ENCODE measurements around the gene DDC.
"Not testable (repeated sequence)": the region's sequence is repeated elsewhere in the genome, so short reads cannot be mapped to it uniquely, and the experiment has no call there.

The DDC gene

DNA sequence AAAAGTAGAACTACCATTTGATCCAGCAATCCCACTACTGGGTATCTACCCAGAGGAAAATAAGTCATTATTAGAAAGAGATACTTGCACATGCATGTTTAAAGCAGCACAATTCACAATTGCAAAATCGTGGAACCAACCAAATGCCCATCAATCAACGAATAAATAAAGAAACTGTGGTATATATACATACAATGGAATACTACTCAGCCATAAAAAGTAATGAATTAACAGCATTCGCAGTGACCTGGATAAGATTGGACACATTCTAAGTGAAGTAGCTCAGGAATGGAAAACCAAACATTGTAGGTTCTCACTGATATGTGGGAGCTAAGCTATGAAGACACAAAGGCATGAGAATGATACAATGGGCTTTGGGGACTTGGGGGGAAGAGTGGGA is 45.9 kb downstream of the DDC start:
- DNase-seq (ENCODE audit: low spot score) = not testable (repeated sequence)

DNA sequence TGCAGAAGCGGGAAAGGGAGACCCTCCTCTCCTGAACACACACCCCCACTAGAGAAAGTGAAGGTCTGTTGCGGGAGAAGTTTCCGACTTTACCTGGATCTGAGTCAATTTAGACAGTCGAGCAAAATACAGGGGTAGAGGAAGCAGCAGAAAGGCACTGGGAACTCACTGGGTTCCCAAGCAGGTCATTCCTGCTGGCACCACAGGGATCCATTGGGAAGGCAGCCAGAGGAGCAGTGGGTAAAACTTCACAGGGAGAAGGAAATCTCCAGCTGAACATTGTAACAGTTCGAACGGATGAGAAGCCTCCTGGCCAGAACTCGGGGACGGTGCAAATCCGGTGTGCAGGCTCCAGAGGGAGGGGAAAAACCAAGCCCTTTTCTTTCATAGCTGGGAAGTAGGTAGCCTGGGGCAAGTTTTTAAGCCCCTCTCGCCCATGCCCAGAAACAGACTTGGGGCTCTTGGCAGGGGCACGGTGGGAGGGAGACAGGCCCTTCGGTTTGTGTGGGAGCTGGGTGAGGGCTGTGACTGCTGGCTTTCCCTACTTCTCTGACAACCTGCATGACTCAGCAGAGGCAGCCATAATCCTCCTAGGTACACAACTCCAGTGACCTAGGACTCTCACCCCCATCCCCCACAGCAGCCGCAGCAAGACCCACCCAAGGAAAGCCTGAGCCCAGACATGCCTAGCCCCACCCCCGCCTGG is 51.9 kb downstream of the DDC start:
- DNase-seq (ENCODE audit: low spot score) = no peak

DNA sequence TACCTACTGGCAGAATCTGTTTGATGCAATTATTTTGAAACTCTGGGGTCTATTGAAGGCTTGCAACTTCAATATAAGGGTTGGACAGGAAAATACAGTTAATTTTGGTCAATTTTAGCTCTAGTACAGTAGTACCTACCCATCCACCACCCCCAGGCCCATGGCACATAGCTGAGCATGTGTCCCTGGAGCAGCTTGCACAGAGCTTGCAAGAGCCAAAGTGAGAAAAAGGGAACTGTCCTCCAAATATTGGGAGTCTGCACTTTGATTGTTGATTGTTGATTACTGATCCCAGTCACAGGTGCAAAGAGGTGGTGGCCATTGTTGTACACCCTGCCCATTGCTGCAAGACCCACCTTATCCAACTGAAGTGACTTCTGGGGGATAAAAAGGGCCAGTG is 52.8 kb downstream of the DDC start:
- DNase-seq (ENCODE audit: low spot score) = no peak

DNA sequence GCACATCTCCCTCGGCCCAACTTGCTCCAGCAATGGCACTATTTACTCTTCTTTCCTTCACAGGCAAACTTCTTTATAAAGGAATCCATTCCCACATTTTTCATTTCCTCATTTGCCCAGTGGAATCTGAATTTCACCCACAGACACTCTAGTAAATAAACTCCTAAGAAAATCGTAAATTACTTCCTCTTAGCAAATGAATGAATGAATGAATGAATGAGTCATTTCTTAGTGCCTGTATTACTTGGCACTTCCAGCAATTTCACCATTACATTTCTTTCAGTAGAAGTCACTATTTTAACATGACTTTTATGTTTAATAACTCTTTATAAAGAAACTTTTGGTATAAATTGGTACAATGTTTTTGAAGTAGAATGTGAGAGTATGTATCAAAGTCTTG is 55.7 kb downstream of the DDC start:
- no peak for DNase-seq (ENCODE audit: low spot score)

DNA sequence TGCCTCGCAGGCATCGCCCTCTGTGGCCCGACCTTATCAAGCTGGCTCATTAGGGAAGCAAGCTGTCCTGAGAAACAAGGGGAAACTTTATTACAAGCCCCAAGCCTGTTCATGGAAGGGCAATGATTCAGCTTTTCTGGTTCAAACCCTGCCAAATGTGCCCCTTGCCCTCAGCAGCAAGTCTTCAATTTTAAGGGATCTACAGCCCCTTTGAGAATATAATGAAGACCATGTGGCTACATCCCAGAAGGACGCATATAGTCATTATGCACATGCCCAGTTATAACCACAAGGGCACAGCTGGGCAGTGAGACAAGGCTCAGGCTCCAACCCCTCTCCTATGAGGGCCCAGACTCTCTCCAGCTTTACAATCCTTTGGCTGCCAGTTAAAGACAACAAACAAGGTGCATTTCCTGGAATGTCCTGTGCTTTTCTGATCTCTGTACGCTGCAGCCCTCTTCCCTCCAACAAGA is 56.7 kb downstream of the DDC start:
- DNase-seq (ENCODE audit: low spot score) = no peak

DNA sequence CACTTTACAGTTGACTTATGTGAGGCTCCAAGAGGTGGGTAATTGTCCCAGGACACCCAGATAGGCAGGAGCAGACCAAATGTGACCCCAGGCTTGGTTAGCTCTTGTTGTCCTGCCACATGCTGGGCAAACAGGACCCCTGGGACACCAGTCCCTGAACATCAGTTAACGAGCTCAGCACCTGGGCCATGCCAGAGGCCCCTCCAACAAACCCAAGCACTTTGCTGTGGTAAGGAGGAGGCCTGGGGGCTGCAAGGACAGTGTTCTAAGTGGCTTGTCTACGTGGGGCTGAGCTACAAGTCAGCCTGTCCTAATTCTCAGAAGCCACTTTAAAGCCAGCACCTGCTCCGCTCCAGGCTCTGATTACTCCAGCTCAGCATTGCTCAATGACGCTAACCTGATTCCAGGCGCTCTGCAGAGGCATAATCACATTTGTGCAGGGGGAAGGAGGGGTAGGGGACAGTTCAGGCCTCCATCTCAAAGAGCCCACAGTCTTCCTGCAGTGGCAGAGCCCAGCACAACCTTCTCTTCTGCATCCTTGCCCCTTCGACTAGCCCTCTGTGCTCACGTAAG is 57.2 kb downstream of the DDC start:
- DNase-seq (ENCODE audit: low spot score) = no peak

DNA sequence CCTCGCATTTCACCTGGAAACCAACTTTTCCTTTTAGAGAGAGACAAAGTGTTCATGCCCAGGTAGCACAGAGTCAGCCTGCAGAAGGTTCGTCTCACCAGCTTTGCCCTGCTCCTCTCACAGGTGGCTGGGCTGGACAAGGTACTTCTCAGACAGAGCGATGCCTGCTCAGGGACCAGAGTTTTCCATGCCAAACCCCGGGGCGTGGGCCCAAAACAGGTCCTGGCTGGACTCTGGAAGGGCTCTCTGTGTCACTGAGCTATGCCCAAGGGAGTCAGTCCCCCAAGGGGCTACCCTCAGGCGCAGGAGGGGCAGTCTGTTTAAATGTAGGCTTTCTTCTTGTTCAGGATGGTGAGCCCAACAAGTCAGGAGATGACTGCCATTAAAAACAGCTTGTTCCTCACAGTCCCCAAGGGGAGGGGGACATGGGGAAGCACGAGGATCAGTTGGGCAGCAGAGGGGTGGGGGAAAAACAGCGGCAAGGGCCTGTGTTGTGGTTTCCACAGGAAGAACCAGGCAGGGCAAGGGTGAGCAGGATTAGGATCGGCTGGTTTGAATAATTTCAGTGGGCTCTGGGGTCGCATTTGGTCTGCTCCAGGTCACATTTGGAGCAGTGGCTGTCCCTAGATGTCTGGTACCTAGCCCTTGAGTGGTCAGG is 59.5 kb downstream of the DDC start:
- DNase-seq (ENCODE audit: low spot score) = no peak

DNA sequence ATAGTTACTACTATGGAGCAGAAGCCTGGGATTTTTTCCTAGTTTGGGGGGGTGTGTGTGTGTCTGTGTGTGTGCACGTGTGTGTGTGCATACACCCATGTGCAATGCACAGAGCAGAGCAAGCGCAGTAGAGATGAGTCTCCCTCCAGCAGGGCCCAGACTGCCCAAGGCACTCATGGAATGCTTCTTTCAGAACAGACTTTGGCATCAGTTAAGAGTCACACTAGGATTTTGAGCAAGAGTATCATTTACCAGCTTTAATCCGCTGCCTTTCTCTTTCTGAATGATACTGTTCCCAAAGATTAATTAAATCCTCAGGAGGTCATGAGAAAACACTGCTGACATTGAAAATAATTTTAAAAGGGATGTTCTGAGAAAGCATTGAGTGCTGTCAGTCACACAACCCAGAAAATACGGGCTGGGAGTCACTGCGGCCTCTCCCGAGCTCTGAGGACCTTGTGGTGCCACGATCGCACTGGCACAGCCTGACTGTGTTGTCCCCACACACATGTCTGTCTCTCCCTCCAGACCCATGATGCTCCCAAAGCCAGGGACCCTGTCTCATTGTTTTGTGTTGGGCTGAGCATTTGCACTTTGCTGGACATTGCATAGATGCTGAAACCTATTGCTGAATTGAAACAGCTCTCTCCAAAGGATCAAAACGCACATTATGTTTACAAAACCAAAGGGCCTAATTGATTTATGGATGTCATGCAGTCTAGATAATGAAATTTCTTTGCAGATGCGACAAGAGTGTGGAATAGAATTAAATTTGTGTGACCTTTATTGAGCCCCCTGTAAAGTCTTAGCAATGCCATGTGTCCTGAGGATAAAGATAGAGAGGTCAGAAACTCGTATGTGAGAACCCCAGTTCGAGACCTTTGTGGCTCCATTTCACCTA is 60.3 kb downstream of the DDC start:
- DNase-seq (ENCODE audit: low spot score) = no peak

DNA sequence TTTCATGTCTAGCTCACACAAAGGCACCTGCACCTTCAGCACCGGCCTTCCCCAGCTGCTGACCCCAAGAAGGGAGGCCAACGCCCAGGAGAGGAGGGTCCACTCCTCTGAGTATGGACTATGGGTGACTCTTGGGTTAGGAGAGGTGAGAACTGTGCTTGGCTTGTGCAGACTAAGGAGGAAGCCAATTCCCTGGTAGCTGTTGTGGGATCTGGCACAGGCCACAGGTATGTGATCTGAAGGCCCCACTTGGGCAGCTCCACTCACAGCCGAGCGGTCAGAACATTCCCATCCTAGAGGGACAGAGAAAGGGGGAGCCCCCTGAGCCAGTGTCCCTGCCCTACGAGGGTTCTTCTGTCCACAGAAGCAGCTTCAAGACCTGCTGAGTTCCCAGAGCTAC is 62.3 kb downstream of the DDC start:
- DNase-seq (ENCODE audit: low spot score) = no peak

DNA sequence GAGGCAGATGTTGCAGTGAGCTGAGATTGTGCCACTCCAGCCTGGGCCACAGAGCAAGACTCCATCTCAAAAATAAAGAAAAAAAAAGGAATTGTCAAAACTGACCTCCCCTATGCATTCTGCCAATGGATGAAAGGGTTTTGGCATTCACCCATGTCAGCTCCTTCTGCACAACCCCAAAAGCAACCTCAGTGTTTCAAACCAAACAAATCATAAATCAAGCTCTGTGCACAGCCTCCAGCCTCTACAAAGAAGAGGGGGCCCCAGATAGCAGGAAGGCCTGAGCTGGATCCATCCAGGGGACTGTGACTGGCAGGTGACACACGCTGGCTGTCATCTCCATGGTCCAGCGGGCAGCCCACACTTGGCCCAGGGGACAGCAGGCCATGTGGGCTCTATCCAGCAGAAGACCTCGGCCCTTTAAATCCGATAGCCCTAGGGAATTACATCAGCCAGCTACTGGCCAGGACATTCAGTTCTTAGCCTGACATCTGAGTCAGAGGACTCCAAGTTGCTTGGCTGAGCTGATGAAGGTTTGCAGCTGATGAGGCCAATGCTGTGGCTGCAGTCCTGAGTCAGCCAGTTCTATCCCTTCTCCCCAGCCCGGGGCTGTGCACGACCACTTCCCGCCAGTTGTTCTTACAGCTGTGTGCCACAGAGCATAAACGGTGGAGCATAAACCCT is 63.1 kb downstream of the DDC start:
- no peak for DNase-seq (ENCODE audit: low spot score)

DNA sequence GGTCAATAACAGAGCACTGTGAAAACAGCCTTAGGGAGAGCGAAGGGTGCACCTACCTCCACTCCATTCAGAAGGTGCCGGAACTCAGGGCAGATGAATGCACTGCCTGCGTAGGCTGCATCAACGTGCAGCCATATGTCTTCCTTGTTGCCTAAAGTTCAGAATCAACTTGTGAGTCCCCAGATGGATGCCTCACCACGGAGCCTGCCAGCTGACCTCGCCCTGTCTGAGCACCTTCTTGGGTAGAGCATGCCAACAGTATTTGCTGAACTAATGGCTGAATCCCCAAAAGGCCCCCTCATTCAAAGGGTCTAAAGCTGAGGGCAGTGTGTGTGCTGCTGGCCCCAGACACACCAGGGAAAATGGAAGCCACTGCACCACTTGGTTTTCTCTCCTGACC is 66.1 kb downstream of the DDC start:
- DNase-seq (ENCODE audit: low spot score) = no peak

DNA sequence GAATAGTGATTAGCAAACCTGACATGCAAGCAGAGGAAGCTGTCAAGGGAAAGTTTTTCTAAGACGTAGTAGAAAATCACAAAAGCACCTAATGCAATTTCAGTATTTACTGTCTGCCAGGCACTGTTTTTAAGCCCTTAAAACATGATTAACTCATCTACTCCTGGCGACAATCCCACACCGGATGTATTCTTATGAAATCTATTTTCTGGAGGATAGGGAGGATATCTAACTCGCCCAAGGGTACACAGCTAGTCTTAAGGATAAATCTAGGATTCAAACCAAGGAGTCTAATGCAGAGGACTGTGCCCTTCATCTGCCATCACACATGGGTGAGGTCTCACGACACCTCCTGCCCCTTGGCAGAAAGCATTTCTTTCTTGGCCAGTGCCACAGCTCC is 67.2 kb downstream of the DDC start:
- no peak for DNase-seq (ENCODE audit: low spot score)

DNA sequence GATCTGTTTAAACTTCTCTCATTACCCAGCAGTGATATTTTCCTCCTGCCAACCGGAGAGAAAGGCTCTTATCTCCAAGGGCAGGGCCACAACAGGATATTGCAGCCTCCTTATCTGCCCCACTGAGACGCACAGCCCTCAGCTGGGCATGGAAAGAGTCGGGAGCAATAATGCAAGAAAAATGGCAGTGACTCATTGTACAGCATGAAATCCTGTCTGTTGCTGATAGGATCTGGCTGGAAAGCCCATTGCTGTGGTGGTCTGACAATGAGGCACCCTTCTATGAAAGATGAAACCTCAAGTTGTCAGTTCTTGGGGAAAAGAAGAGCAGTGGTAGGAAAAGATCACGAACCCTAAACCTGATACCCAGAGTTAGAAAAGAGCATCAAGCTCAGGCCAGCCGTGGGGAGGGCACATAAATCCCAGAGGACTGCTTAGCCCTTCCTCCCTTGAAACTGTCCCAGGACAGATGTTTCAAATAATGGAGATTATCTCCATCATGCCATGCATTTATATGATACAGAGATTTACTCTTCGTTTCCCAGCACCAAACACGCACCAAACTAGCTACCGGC is 68.0 kb downstream of the DDC start:
- no peak for DNase-seq (ENCODE audit: low spot score)

DNA sequence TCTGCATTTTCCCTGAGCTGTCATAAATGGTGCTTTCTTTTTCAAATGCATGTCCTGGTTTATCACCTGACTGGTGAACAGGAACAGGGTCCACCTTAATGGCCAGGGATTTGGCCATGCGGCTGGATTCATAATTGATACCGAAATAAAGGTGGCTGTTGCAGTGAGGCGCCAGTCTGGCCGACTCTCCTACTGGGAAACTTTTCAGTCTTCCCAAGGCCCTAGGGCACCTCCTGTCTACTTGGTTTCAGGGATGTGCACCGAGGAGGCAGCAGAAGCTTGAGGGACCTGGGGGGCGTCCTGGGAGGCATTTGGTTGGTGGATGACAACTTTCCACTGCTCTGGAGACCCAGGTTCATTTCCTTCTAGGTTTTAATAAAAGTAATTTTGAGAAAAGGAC is 68.6 kb downstream of the DDC start:
- no peak for DNase-seq (ENCODE audit: low spot score)

DNA sequence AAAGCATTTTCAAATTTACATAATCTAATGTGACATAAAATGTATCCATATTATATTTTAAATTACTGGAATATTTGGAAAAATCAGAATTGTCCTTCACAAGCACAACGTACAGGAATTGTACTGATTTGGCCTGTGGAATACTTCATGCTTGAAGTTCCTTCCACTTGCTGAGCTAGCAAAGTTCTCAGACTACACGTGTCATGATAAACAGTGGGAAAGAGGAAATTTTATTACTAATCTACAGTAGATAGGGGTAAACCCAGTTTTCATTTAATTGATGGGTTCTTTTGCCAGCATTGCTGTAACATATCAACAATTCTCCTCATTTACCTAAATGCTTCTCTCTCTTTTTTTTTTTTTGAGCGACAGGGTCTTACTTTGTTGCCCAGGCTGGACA is 69.5 kb downstream of the DDC start:
- no peak for DNase-seq (ENCODE audit: low spot score)

DNA sequence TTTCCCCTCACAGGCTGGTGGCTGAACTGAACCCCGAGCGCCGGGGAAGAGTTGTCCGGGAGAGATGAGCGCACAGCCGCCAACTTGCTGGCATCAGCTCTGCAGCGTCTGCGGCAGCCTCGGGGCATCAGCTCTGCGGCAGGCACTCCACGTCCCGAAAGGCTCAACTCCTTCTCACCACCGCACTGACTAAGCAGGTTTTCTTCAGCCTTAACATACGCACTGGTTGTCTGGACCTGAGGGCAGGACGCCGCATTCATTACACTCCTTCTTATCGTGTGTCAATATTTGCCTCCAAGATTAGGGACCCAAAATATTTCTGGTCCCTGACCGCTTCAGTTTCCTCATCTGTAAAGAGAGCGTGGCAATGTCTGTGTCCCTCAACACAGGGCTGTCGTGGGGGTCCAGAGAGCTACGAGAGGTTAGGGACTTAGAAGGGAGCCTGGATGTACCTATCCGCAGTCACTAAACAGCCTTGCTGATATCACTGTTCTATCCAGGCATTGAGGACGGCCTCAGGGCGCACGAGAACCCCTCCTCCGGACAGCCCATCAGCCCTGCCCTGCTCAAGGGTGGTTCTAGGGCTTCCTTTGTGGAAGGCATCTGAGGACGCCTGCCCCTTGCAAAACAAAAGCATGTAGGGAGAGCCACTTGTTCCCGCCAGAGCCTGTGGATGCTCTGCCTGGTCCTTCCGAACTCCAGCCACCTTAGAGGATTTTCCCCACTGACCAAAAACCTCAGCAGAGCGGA is 72.3 kb downstream of the DDC start:
- DNase-seq (ENCODE audit: low spot score) = no peak

DNA sequence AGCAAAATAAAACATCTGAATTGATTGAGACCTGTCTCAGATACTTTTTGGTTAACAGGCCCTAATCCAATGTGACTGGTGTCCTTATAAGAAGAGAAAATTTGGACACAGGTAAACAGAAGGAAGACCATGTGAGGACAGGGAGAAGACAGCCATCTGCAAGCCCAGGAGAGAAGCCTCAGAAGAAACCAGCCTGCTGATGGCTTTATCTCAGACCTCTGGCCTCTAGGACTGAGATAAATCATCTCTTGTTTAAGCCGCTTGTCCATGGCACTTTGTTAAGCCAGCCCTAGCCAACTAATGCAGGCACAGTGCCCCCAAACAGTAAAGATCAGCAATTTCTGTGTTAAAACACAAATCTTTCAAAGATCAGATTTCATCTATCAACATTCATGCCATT is 73.3 kb downstream of the DDC start:
- DNase-seq (ENCODE audit: low spot score) = no peak

DNA sequence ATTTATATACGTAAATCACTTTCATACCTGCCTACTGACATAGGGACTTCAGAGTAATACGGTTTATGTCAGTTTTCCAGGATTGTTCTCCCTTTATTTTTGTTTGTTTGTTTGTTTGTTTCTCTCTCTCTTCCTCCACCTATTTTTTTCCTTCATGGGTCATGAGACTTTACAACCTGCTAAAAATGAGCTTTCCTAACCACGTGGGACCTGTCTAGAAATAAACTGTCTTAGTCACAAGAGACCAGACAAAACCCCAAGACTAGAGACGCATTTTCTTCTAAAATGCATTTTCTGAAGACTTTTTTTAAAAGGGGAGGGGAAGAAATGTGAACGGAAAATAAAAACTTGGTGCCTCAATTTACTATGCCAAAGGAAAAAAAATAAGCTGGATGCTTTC is 74.0 kb downstream of the DDC start:
- no peak for DNase-seq (ENCODE audit: low spot score)

DNA sequence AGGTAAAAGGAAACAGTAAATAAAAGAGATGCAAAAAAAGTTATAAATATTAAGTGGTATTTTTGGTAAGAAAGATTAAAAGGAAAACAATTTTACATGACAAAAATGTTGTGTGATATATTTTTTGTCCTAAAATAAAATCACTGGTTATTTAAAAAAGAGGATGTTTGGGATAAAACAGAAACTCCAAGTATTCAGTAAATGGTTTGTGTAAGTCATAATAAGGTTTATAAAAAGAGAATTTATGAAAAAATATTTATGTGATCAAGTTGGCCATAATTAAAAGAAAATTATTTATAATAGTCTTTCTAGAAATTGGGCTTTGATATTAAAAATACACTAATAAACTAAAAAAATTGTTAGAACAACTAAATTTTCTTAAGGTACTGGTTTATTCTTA is 76.8 kb downstream of the DDC start:
- DNase-seq (ENCODE audit: low spot score) = no peak

DNA sequence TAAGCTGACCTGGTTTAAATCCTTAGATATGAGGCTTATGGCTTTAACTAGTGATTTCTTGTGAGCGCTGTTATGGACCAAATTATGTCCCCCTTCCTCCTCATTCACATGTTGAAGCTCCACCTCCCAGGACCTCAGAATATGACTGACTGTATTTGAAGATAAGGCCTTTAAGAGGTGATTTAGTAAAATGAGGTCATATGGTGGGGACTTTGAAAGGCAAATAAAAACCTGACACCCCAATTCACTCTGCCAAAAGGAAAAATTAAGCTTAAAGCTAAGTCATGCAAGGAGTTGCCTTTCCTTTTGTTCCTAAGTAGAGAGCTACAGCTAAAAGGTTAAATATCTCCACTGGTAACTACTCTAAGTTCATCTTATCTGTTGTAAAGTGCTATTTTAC is 78.7 kb downstream of the DDC start:
- DNase-seq (ENCODE audit: low spot score) = no peak

DNA sequence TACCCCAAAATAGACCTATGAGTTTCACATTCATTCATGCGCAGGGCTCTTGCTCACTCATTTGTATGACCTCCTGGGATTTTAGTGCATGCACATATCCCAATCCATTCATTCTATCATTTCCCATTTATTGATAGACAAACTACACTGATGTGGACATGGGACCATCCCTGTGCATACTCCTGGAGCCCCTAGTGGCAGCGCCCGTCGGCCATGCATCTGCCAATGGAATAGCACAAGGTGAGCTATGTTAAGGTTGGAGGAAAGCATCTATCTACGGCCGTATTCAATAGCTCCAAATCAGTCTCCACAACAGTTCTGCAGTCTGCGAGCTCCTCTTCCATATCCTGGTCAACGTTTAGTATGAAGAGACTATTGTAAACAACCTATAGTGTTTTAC is 83.3 kb downstream of the DDC start:
- DNase-seq (ENCODE audit: low spot score) = no peak

All from Ammon's horn (tissue), 1 donor.